Measurements from ENCODE around the gene IRX2. TPM values are rescaled to one million over a fixed set of nuclear protein-coding genes. Genes with fewer than 3 reads are reported as not detected.
A peak's percentile ranks its signal among the peaks of the same experiment; 100 is the strongest.

Gene IRX2
- total and polyA plus RNA-seq, 2 of the 8 experiments (the other 6 are each of a cell fraction or from before 2014, with no cell fraction given), result 23.4 to 40.4 TPM

GRCh38 chr5:2740876-2741555 lies 10.5 kb downstream of the IRX2 start:
- WGBS, 2 experiments (ENCODE audit: extremely low coverage in 1 of 2, insufficient coverage in 1 of 2, insufficient read length in 1 of 2, insufficient replicate concordance in 2 of 2, low coverage in 1 of 2, low lambda C conversion rate in 2 of 2, missing lambda C conversion rate in 1 of 2), result 10% methylated on average over 25 of the region's 25 CpGs; no CpG with 5 or more reads in 1 of the 2 experiments
- H3K4me2 ChIP-seq (ENCODE audit: insufficient read depth in 1 of 2, low read depth in 2 of 2, low read length in 2 of 2), result peak overlapping the region; percentile 78 to 79

More at GRCh38 chr5:2740876-2741555, 10.5 kb downstream of the IRX2 start:
- no peak for FAIRE-seq
- ChIA-PET CTCF (ENCODE audit: partially characterized antibody) (interaction anchor here (1.0 kb wide), 1 partner anchor 63 kb away, joined by 3 read pairs; no protein-coding TSS in a partner anchor), POLR2A (ENCODE audit: partially characterized antibody) (interaction anchor here (0.7 to 4.0 kb wide), 3 partner anchors 11 to 852 kb away, joined by 3 to 64 read pairs (median 3); partner anchors contain the start of gene IRX2)
- Histone ChIP-seq H3K9me3 (ENCODE audit: insufficient read depth in 2 of 2, low read depth in 1 of 2, low read length in 1 of 2) (no peaks in the 10 kb centered on the region), H2AK5ac (ENCODE audit: low read depth, low read length) (no peak overlapping the region), H2BK12ac (ENCODE audit: low read depth, low read length) (peak overlapping the region; percentile 60; the same call in 1 of the 2 replicates), H3K79me1 (ENCODE audit: low read depth, low read length) (no peaks in the 10 kb centered on the region), H3K9ac (replicated peaks in 1 of 4; ENCODE audit: extremely low read depth in 1 of 4, low read depth in 3 of 4, low read length in 3 of 4) (no peak overlapping the region), H4K5ac (ENCODE audit: insufficient read length, low read depth, low read length) (no peak overlapping the region), H2BK5ac (ENCODE audit: low read depth, low read length) (no peak overlapping the region), H4K20me1 (replicated peaks in 1 of 2; ENCODE audit: control insufficient read depth in 1 of 2, insufficient read depth in 2 of 2, low read length in 2 of 2) (peaks cover 22% of the 10 kb centered on the region in 2 experiments), H3K4ac (replicated peaks; ENCODE audit: insufficient read length, low read depth, low read length) (no peak overlapping the region), H3K27me3 (replicated peaks in 1 of 4; ENCODE audit: control insufficient read depth in 3 of 4, extremely low read depth in 1 of 4, insufficient read depth in 3 of 4, low read length in 3 of 4) (peaks cover 31 to 71% (median 67%) of the 10 kb centered on the region in 4 experiments), H4K91ac (replicated peaks; ENCODE audit: insufficient read length, low read length) (no peak overlapping the region), H3K56ac (replicated peaks; ENCODE audit: insufficient read length, low read depth, low read length) (no peak overlapping the region), H3K14ac (ENCODE audit: insufficient read length) (no peak overlapping the region), H2AFZ (ENCODE audit: low read length) (no peak overlapping the region), H2BK20ac (ENCODE audit: low read length) (no peak overlapping the region), H3K79me2 (ENCODE audit: control insufficient read depth in 1 of 2, insufficient read depth in 2 of 2, low read length in 2 of 2) (peaks cover 0 to 17% of the 10 kb centered on the region in 2 experiments; a peak in 1 of 4 replicates), H3K23me2 (ENCODE audit: low read depth, low read length) (peaks cover 9% of the 10 kb centered on the region; the same call in 1 of the 2 replicates), H4K8ac (ENCODE audit: extremely low read depth, insufficient read depth, low read length) (no peak overlapping the region; the same call in 1 of the 2 replicates), H3K36me3 (ENCODE audit: control insufficient read depth in 2 of 4, insufficient read depth in 4 of 4, low read length in 3 of 4) (peaks cover 0 to 28% (median 2%) of the 10 kb centered on the region in 4 experiments; a peak in 4 of 8 replicates), H3K18ac (ENCODE audit: extremely low read depth, low read length) (no peak overlapping the region; the same call in 1 of the 2 replicates), H3K4me1 (replicated peaks in 1 of 4; ENCODE audit: control insufficient read depth in 3 of 4, insufficient read depth in 4 of 4, low read length in 3 of 4) (peaks cover 6 to 31% (median 14%) of the 10 kb centered on the region in 4 experiments), H2BK120ac (replicated peaks; ENCODE audit: low read depth, low read length) (no peak overlapping the region), H3K4me3 (ENCODE audit: extremely low read depth in 1 of 4, insufficient read depth in 2 of 4, low read depth in 3 of 4, low read length in 4 of 4) (peak overlapping the region in 1 of 4 experiments; percentile 62; a peak in 3 of 8 replicates), H3K27ac (ENCODE audit: low read depth, low read length) (no peak overlapping the region), H2BK15ac (ENCODE audit: low read length) (no peak overlapping the region), H3K23ac (ENCODE audit: insufficient read length) (no peak overlapping the region)
- peak in 1 of 2 experiments; percentile 61 for DNase-seq (ENCODE audit: low read depth in 1 of 2, low spot score in 2 of 2)
- TF ChIP-seq SUZ12 (IDR thresholded peaks at IDR 0.05; ENCODE audit: low read length) (peak; percentile 6; the same call in 1 of the 2 replicates), POLR2AphosphoS5 (IDR thresholded peaks at IDR 0.05; ENCODE audit: low read depth, low read length) (0 out of 2 replicates have a peak, but pooled peaks have one; percentile 27), EZH2 (IDR thresholded peaks at IDR 0.05; ENCODE audit: low read depth, low read length, severe bottlenecking) (peak; percentile 66), RAD21 (IDR thresholded peaks at IDR 0.05 in 1 of 2, conservative IDR thresholded peaks at IDR 0.05 in 1 of 2; ENCODE audit: low read depth in 2 of 2, low read length in 2 of 2) (no peak)
